ENCODE data around the gene SNRPE.

- TF ChIP-seq CTCF (IDR thresholded peaks at IDR 0.05) (no peak), REST (IDR thresholded peaks at IDR 0.05; ENCODE audit: insufficient read depth in 1 of 2, low read depth in 2 of 2, low read length in 1 of 2) (no peak), TCF7L2 (IDR thresholded peaks at IDR 0.05; ENCODE audit: low read depth, low read length) (no peak), POLR2AphosphoS5 (IDR thresholded peaks at IDR 0.05; ENCODE audit: low read depth, low read length) (no peak)
These were observed 52.9 kb downstream of the SNRPE start for GRCh38 chr1:203914292-203914691.

Data from Panc1 (cell line).